Astrocyte (in vitro differentiated cells and primary cell): ENCODE data around the gene DNAH3.

Source experiments
- CTCF ChIP-seq: IDR thresholded peaks from 2 replicates; pipeline ENCODE4 v1.5.1; 2011; ENCODE audit warnings: low read depth, mild to moderate bottlenecking, inconsistent platforms, low read length, moderate library complexity; ENCODE audit not compliant: insufficient read depth
- EZH2 ChIP-seq: IDR thresholded peaks from 2 replicates; pipeline ENCODE4 v1.6.1; 2012; ENCODE audit warnings: mild to moderate bottlenecking, low read length, inconsistent platforms; ENCODE audit not compliant: insufficient read depth

GRCh38 chr16:21072976-21073375, 77.7 kb downstream of the DNAH3 start:
- TF ChIP-seq CTCF, result no peak
- TF ChIP-seq EZH2, result no peak
